ENCODE measurements around the gene FBXL4. TPM values are rescaled to one million over a fixed set of nuclear protein-coding genes. Genes with fewer than 3 reads are reported as not detected.

Gene FBXL4
- total RNA-seq, 2 experiments from 2014 or later = 14.5 to 20.9 TPM

- ChIA-PET CTCF (ENCODE audit: unreplicated experiment) (interaction anchor here (0.9 kb wide), 1 partner anchor 10 kb away, joined by 3 read pairs; no protein-coding TSS in a partner anchor), POLR2A (interaction anchor here (1.2 to 1.8 kb wide), 2 partner anchors 24 to 41 kb away, joined by 3 to 4 read pairs; no protein-coding TSS in a partner anchor)
- H3K27ac ChIP-seq (ENCODE audit: low read depth, low read length, poor library complexity, severe bottlenecking) = no peak overlapping the region
- no peak overlapping the region for H3K4me3 ChIP-seq (ENCODE audit: low read depth, low read length, poor library complexity, severe bottlenecking)
- H3K4me2 ChIP-seq (ENCODE audit: low read length) = no peak overlapping the region
- TF ChIP-seq, protein P1, sequence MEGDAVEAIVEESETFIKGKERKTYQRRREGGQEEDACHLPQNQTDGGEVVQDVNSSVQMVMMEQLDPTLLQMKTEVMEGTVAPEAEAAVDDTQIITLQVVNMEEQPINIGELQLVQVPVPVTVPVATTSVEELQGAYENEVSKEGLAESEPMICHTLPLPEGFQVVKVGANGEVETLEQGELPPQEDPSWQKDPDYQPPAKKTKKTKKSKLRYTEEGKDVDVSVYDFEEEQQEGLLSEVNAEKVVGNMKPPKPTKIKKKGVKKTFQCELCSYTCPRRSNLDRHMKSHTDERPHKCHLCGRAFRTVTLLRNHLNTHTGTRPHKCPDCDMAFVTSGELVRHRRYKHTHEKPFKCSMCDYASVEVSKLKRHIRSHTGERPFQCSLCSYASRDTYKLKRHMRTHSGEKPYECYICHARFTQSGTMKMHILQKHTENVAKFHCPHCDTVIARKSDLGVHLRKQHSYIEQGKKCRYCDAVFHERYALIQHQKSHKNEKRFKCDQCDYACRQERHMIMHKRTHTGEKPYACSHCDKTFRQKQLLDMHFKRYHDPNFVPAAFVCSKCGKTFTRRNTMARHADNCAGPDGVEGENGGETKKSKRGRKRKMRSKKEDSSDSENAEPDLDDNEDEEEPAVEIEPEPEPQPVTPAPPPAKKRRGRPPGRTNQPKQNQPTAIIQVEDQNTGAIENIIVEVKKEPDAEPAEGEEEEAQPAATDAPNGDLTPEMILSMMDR (conservative IDR thresholded peaks at IDR 0.05; ENCODE audit: low read length) = no peak
- no peak for TF ChIP-seq EZH2phosphoT487 (IDR thresholded peaks at IDR 0.05; ENCODE audit: borderline replicate concordance, low read depth, low read length)
- H2AFZ ChIP-seq (ENCODE audit: low read length) = no peak overlapping the region
- peaks cover 27% of the 10 kb centered on the region for H3K4me1 ChIP-seq (ENCODE audit: insufficient read depth, low read length, poor library complexity, severe bottlenecking)
- no TSS peak for BruUV-seq (replicated peaks)
- no peaks in the 10 kb centered on the region for H3K9me2 ChIP-seq (ENCODE audit: insufficient read depth, low read length)
- H4K20me1 ChIP-seq (ENCODE audit: insufficient read depth, low read length) = no peaks in the 10 kb centered on the region
- intact Hi-C loops (cut with micrococcal nuclease; ENCODE audit: unreplicated experiment) = no loop called here
- DNase-seq (ENCODE audit: low spot score) = no peak
- H3K9me3 ChIP-seq (ENCODE audit: low read length) = no peaks in the 10 kb centered on the region
- peaks cover 52% of the 10 kb centered on the region for H3K36me3 ChIP-seq (ENCODE audit: insufficient read depth, low read length)
- H3K79me2 ChIP-seq (ENCODE audit: insufficient read depth, low read depth, low read length) = peaks cover 23% of the 10 kb centered on the region; the same call in 1 of the 2 replicates
Observed at GRCh38 chr6:98929498-98930060, 18.2 kb downstream of the FBXL4 start.

- DNase-seq (ENCODE audit: low spot score) = no peak
- TF ChIP-seq EZH2phosphoT487 (IDR thresholded peaks at IDR 0.05; ENCODE audit: borderline replicate concordance, low read depth, low read length) = no peak
- TF ChIP-seq, protein P1 (conservative IDR thresholded peaks at IDR 0.05; ENCODE audit: low read length) = no peak
- Histone ChIP-seq H3K79me2 (ENCODE audit: insufficient read depth, low read depth, low read length) (peaks cover 23% of the 10 kb centered on the region; the same call in 1 of the 2 replicates), H3K36me3 (ENCODE audit: insufficient read depth, low read length) (peaks cover 57% of the 10 kb centered on the region), H3K4me3 (ENCODE audit: low read depth, low read length, poor library complexity, severe bottlenecking) (no peak overlapping the region), H3K27ac (ENCODE audit: low read depth, low read length, poor library complexity, severe bottlenecking) (no peak overlapping the region), H4K20me1 (ENCODE audit: insufficient read depth, low read length) (no peaks in the 10 kb centered on the region), H2AFZ (ENCODE audit: low read length) (no peak overlapping the region), H3K9me2 (ENCODE audit: insufficient read depth, low read length) (no peaks in the 10 kb centered on the region), H3K9me3 (ENCODE audit: low read length) (no peaks in the 10 kb centered on the region), H3K4me2 (ENCODE audit: low read length) (no peak overlapping the region), H3K4me1 (ENCODE audit: insufficient read depth, low read length, poor library complexity, severe bottlenecking) (peaks cover 27% of the 10 kb centered on the region)
- intact Hi-C loops (cut with micrococcal nuclease; ENCODE audit: unreplicated experiment) = no loop called here
- POLR2A ChIA-PET = no interaction called here
- CTCF ChIA-PET (ENCODE audit: unreplicated experiment) = interaction anchor here (0.9 kb wide), 1 partner anchor 11 kb away, joined by 3 read pairs; no protein-coding TSS in a partner anchor
- no TSS peak for BruUV-seq (replicated peaks)
Observed at GRCh38 chr6:98928688-98929087, 19.1 kb downstream of the FBXL4 start.

DNA sequence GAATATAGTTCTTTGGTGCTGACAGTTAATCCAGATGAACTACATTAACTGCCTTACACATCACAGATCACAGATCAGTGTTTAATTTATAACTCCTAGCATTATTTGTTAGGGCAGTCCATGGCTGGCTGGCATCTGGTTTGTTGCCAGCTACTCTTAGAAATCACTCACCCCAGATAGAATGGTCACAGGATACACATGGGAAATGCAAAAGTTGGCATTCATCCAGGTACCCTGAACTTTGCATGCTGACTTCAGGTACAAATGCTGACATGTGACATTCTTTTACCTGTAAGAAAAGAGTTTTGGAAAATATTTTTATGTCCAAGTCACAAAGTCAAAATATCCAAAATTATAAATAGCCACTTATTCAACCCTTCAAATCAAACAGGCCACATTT lies 20.2 kb downstream of the FBXL4 start:
- Histone ChIP-seq H3K79me2 (ENCODE audit: insufficient read depth, low read depth, low read length) (peaks cover 23% of the 10 kb centered on the region; the same call in 1 of the 2 replicates), H3K4me2 (ENCODE audit: low read length) (no peak overlapping the region), H4K20me1 (ENCODE audit: insufficient read depth, low read length) (no peaks in the 10 kb centered on the region), H3K27ac (ENCODE audit: low read depth, low read length, poor library complexity, severe bottlenecking) (no peak overlapping the region), H3K36me3 (ENCODE audit: insufficient read depth, low read length) (peaks cover 61% of the 10 kb centered on the region), H3K4me1 (ENCODE audit: insufficient read depth, low read length, poor library complexity, severe bottlenecking) (peaks cover 18% of the 10 kb centered on the region), H3K9me3 (ENCODE audit: low read length) (no peaks in the 10 kb centered on the region), H3K4me3 (ENCODE audit: low read depth, low read length, poor library complexity, severe bottlenecking) (no peak overlapping the region), H2AFZ (ENCODE audit: low read length) (no peak overlapping the region), H3K9me2 (ENCODE audit: insufficient read depth, low read length) (no peaks in the 10 kb centered on the region)
- no peak for DNase-seq (ENCODE audit: low spot score)
- ChIA-PET CTCF (ENCODE audit: unreplicated experiment) (no interaction called here), POLR2A (interaction anchor here (1.1 kb wide), 1 partner anchor 10 kb away, joined by 3 read pairs; no protein-coding TSS in a partner anchor)
- intact Hi-C loops (cut with micrococcal nuclease; ENCODE audit: unreplicated experiment) = no loop called here
- TF ChIP-seq, protein P1 (conservative IDR thresholded peaks at IDR 0.05; ENCODE audit: low read length) = no peak
- BruUV-seq (replicated peaks) = no TSS peak
